ENCODE measurements around the gene DQX1. TPM values are rescaled to one million over a fixed set of nuclear protein-coding genes. Genes with fewer than 3 reads are reported as not detected.

Gene DQX1
- total and polyA plus RNA-seq, 2 of the 4 experiments (the other 2 are of a cell fraction), result 0.07 TPM; not detected in 1

- no peaks in the 10 kb centered on the region for H4K20me1 ChIP-seq (ENCODE audit: insufficient read depth, low read length)
- peaks cover 16% of the 10 kb centered on the region for H3K36me3 ChIP-seq (ENCODE audit: control insufficient read depth, insufficient read depth, low read length)
- in situ Hi-C loops (cut with MboI; ENCODE audit: low sequenced_read_pairs), result no loop called here
- DNase-seq (peak; percentile 38), ATAC-seq (ENCODE audit: low read depth) (peak; percentile 3)
- 8% methylated on average over 10 of the region's 38 CpGs; no CpG with 5 or more reads in 1 of the 2 experiments for WGBS, 2 experiments (ENCODE audit: extremely low coverage in 2 of 2, insufficient read length in 1 of 2)
- peak overlapping the region; percentile 29 for H4K91ac ChIP-seq (ENCODE audit: insufficient read depth, low read depth, low read length)
- peak overlapping the region; percentile 81 for H2AK9ac ChIP-seq (replicated peaks; ENCODE audit: low read depth, low read length, poor library complexity)
- ChIA-PET POLR2A (ENCODE audit: unreplicated experiment) (no interaction called here), CTCF (interaction anchor here (0.8 kb wide), 1 partner anchor 79 kb away, joined by 3 read pairs; no protein-coding TSS in a partner anchor)
- H3K27me3 ChIP-seq (ENCODE audit: control insufficient read depth, insufficient read depth, low read length), result peaks cover 24% of the 10 kb centered on the region
- 0 out of 2 replicates have a peak, but pooled peaks cover 2% of the 10 kb centered on the region for H3K9me3 ChIP-seq (ENCODE audit: control insufficient read depth, insufficient read depth, low read length)
- H4K8ac ChIP-seq (ENCODE audit: low read depth in 2 of 2, low read length in 2 of 2), result peak overlapping the region; percentile 91 to 94
- H2BK15ac ChIP-seq (ENCODE audit: low read depth, low read length), result no peak overlapping the region
- H2BK20ac ChIP-seq (ENCODE audit: low read depth, low read length), result no peak overlapping the region
- peak overlapping the region; percentile 75 for H3K4me3 ChIP-seq (ENCODE audit: insufficient read depth, low read depth, low read length)
- peak overlapping the region; percentile 33; the same call in 1 of the 2 replicates for H3K23ac ChIP-seq (ENCODE audit: low read depth, low read length)
- peak overlapping the region; percentile 36 for H3K9ac ChIP-seq (ENCODE audit: low read depth, low read length)
- peak overlapping the region; percentile 21; the same call in 1 of the 2 replicates for H3K14ac ChIP-seq (replicated peaks; ENCODE audit: low read depth, low read length)
- H3K56ac ChIP-seq (ENCODE audit: extremely low read depth, insufficient read depth, low read length), result peak overlapping the region; percentile 49; the same call in 1 of the 2 replicates
- dilution Hi-C loops (cut with HindIII; ENCODE audit: low sequenced_read_pairs, unreplicated experiment), result no loop called here
- peaks cover 12 to 33% of the 10 kb centered on the region in 2 experiments for H3K79me1 ChIP-seq (ENCODE audit: low read depth in 1 of 2, low read length in 2 of 2)
- peaks cover 15% of the 10 kb centered on the region for H3K4me1 ChIP-seq (ENCODE audit: control insufficient read depth, insufficient read depth, low read length)
- H4K5ac ChIP-seq (ENCODE audit: low read depth, low read length), result peak overlapping the region; percentile 71
- intact Hi-C loops (cut with micrococcal nuclease), result loop anchor here (2.0 kb wide), 1 partner anchor 47 kb away; the partner anchor contains the start of gene DOK1
- peak overlapping the region; percentile 100 for H2AFZ ChIP-seq (replicated peaks; ENCODE audit: low read length, poor library complexity)
- BruUV-seq (replicated peaks), result no TSS peak
- 0 out of 2 replicates have a peak overlapping the region, but pooled peaks have one; percentile 4 for H2BK120ac ChIP-seq (ENCODE audit: low read depth, low read length)
- peak overlapping the region; percentile 10 for H3K27ac ChIP-seq (ENCODE audit: insufficient read depth, low read length)
- peak overlapping the region; percentile 70 for H3K4ac ChIP-seq (ENCODE audit: low read depth, low read length)
- H3K18ac ChIP-seq (ENCODE audit: low read depth, low read length), result peak overlapping the region; percentile 1; the same call in 1 of the 2 replicates
- TF ChIP-seq BHLHE40 (IDR thresholded peaks at IDR 0.05; ENCODE audit: low read depth, low read length), result no peak
- TF ChIP-seq, protein P1, sequence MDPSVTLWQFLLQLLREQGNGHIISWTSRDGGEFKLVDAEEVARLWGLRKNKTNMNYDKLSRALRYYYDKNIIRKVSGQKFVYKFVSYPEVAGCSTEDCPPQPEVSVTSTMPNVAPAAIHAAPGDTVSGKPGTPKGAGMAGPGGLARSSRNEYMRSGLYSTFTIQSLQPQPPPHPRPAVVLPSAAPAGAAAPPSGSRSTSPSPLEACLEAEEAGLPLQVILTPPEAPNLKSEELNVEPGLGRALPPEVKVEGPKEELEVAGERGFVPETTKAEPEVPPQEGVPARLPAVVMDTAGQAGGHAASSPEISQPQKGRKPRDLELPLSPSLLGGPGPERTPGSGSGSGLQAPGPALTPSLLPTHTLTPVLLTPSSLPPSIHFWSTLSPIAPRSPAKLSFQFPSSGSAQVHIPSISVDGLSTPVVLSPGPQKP (IDR thresholded peaks at IDR 0.05; ENCODE audit: borderline replicate concordance, low read depth, low read length), result no peak
- TF ChIP-seq CHD1 (IDR thresholded peaks at IDR 0.05; ENCODE audit: low read depth, low read length), result no peak
- no peak; the same call in 1 of the 2 replicates for TF ChIP-seq MAZ (IDR thresholded peaks at IDR 0.05; ENCODE audit: borderline replicate concordance, low read depth, low read length)
- TF ChIP-seq NFE2L2 (IDR thresholded peaks at IDR 0.05; ENCODE audit: low read depth, low read length), result no peak
- no peak for TF ChIP-seq MXI1 (IDR thresholded peaks at IDR 0.05; ENCODE audit: borderline replicate concordance, low read depth, low read length)
- TF ChIP-seq USF2 (IDR thresholded peaks at IDR 0.05; ENCODE audit: low read depth, low read length), result no peak
- no peak for TF ChIP-seq MAFK (IDR thresholded peaks at IDR 0.05; ENCODE audit: low read depth, low read length)
- no peak for TF ChIP-seq FOS (IDR thresholded peaks at IDR 0.05; ENCODE audit: low read depth, low read length)
- TF ChIP-seq RCOR1 (IDR thresholded peaks at IDR 0.05; ENCODE audit: insufficient replicate concordance, low read length), result no peak
- TF ChIP-seq RFX5 (IDR thresholded peaks at IDR 0.05; ENCODE audit: low read depth, low read length), result no peak
- H2BK5ac ChIP-seq (ENCODE audit: low read depth, low read length, poor library complexity, severe bottlenecking), result peak overlapping the region; percentile 6
- H3K4me2 ChIP-seq (ENCODE audit: low read depth, low read length), result peak overlapping the region; percentile 60
- H2AK5ac ChIP-seq (ENCODE audit: low read depth, low read length), result peak overlapping the region; percentile 14; the same call in 1 of the 2 replicates
- peaks cover 9% of the 10 kb centered on the region for H3K9me1 ChIP-seq (ENCODE audit: insufficient read depth, low read length)
Measured at GRCh38 chr2:74507926-74508520, 18.0 kb downstream of the DQX1 start.

Measured in IMR-90 (cell line).